SK-MEL-5 (cell line): ENCODE data around the gene FGFR2. TPM values are rescaled to one million over a fixed set of nuclear protein-coding genes. Genes with fewer than 3 reads are reported as not detected.

Experiments used
- DNase-seq: peaks from one replicate; pipeline ENCODE4 v3.0.0-alpha.2; 2016; ENCODE audit warnings: low read depth, low spot score
- in situ Hi-C: cut with HindIII; loops from 2 replicates; pipeline ENCODE4 v1.10.0; 2016; ENCODE audit warnings: low sequenced_read_pairs, high pct_unique_total_duplicates, low pct_unique_long_range_greater_than_20kb
- total RNA-seq: library from RNA; depleted of rRNA; stranded (reverse); fragments of >200 nt; shearing (Covaris generic); gene quantifications from 2 replicates; pipeline ENCODE4 v1.2.3, GENCODE V29; 2014

FGFR2 gene
- total RNA-seq, 1 experiment from 2014 or later: 1.2 TPM

GRCh38 chr10:121455377-121455776 lies 142.9 kb downstream of the FGFR2 start:
- DNase-seq: no peak
- in situ Hi-C loops: no loop called here

GRCh38 chr10:121454781-121455180 lies 143.5 kb downstream of the FGFR2 start:
- DNase-seq: no peak
- in situ Hi-C loops: no loop called here

- DNase-seq: no peak
- in situ Hi-C loops: no loop called here
Observed at GRCh38 chr10:121453160-121453559, 145.1 kb downstream of the FGFR2 start.

- no peak for DNase-seq
- in situ Hi-C loops: no loop called here
Observed at GRCh38 chr10:121452581-121452980, 145.7 kb downstream of the FGFR2 start.

- in situ Hi-C loops: no loop called here
- DNase-seq: no peak
Observed at GRCh38 chr10:121450247-121450646, 148.0 kb downstream of the FGFR2 start.

GRCh38 chr10:121449482-121449924 lies 148.7 kb downstream of the FGFR2 start:
- in situ Hi-C loops: no loop called here
- no peak for DNase-seq

DNA sequence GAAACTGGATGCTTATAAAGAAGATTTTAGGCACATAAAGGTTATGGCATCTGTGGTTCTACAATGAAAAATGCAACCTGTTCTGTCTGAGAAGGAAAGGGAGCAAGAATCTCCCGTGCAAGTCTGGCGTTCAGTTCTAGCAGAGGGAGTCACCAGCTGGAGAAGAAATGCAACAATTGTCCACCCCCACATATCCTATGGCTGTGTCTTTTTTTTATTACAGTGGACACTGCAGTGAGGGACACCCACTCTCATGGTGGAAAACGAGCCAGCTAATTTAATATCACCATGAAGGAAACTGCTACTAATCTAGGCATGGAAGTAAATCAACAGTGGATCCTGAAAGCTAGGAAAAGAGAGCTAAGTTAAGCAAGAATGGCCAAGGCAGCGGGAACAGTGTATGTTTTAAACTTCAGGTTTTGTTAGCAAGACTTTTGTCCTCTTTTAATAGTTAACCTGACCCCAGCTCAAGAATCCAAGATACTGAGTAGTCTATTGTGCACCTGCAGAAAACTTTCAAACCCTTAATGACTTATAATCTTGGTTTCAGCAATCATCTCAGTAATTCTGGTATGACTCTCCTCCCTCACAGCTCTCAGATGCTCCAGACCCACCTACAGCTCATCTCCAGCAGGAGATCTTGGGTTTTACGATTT lies 149.3 kb downstream of the FGFR2 start:
- DNase-seq: no peak
- in situ Hi-C loops: no loop called here

DNA sequence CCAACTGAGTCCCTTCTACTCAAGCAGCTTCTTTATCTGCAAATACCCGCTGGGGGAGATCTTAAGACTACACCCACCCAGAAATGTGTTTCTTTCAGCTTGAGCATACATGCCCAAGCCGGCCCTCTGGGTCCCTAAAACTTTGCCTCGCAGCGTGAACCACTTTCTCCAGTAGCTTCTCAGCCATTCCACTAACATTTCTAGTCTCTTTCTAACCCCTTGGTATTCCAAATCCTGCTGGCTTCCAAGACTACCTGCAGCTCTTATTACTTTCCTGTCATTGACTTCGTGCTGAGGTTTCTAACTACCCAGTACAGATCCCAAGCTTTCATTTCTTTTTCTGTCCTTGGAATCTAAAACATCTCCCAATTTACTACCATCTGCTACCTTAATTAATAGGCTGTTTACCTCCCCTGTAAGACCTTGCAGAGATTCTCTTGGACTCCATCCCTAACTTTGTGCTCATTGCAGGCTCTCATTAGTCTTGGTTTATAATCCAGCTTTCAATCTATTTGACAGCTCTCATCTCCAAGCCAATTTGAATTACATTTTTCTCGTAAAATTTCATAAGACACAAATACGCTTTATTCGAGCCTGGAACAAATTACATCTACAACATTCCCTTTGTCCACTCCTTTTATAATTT lies 153.6 kb downstream of the FGFR2 start:
- in situ Hi-C loops: no loop called here

DNA sequence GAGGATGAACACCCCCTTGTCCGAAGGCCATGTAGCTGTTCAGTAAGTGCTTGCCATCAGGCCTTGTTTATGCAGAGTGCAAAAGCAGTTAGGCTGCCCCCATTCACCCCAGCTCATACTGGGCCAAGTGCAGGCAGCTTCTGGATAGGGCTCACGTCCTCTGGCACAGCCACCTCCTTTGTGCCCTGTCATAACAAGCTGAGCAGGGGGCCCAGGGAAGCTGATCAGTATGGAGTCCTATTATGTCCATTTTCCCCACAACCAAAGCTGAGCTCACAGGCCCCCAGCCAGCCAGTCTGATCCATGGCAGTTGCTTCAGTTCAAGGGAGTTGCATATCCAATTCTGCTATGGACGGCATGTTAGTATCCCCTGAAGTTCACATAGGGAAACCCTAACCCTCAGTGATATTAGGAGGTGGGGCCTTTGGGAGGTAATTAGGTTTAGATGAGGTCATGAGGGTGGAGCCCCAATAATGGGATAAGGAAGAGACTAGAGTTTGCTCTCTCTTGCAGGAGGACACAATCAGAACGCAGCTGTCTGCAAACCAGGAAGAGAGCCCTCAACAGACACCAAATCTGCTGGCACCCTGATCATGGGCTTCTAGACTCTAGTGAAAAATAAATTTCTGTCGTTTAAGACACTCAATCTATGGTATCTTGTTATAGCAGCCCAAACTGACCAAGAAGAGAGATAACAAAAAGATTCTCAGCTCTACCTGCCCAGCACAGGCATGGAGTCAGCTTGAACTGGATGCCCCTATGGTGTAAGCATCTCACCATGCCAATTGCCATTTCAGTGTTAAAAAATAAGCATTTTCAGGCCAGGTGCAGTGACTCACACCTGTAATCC lies 155.9 kb downstream of the FGFR2 start:
- in situ Hi-C loops: no loop called here
- DNase-seq: no peak

More for the DNA sequence above, 153.6 kb downstream of the FGFR2 start:
- no peak for DNase-seq

DNA sequence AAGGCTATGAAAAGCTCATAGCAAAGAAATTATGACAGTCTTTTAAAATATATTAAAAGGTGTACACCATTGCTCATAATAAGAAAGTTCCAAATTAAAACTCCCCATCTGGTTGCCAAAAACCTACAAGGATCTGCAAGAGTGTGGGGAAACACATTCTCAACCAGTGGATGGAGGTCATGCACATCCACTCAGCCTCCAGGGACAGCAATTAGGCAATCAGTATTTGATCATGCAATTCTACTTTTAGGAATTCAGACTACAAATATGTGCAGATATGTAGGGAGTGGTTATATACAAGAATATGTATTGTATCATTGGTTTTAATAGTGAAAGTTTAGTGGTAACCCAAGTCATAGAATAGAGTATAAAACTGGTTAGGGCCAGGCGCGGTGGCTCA lies 157.8 kb downstream of the FGFR2 start:
- in situ Hi-C loops: no loop called here
- no peak for DNase-seq

GRCh38 chr10:121438333-121438732 lies 159.9 kb downstream of the FGFR2 start:
- no peak for DNase-seq
- in situ Hi-C loops: no loop called here

- peak; percentile 7 for DNase-seq
- in situ Hi-C loops: no loop called here
Observed at GRCh38 chr10:121437596-121437995, 160.6 kb downstream of the FGFR2 start.

DNA sequence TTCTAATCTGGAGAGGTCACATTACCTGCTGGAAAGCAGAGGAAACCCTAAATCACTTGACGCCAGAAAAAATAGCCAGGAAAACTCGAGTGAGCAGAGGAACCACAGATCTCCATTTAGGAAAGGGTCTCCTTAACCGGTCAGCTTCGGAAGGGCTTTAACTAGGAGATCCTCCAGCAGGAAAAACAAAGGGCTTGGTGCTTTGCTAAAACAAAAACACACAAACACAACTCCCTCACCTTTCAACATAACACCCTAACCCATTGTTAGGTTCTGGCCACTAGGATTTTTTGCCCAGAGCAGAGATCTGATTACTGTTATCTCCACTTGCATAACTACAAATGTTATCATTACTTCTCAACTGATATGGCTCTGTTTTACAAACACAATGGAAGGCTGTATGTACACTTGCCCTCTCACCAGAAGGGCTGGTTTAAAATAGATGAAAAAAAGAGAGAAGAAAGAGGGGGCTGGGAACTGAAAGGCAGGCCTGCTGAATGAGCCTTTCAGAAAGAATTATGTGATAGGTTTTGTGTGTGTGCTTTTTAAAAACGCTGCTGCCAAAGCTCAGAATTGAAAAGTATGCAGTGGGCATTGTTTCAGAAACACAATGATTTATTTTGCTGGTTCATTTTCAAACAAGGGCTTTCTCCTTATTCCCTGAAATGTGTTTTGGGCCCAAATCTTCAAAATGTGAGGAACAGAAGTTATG lies 161.5 kb downstream of the FGFR2 start:
- DNase-seq: peak; percentile 34
- in situ Hi-C loops: no loop called here

- in situ Hi-C loops: no loop called here
Observed at GRCh38 chr10:121436281-121436629, 162.0 kb downstream of the FGFR2 start.

GRCh38 chr10:121435099-121435875 lies 163.0 kb downstream of the FGFR2 start:
- in situ Hi-C loops: no loop called here
- no peak for DNase-seq

More at GRCh38 chr10:121436281-121436629, 162.0 kb downstream of the FGFR2 start:
- no peak for DNase-seq

- DNase-seq: no peak
- in situ Hi-C loops: no loop called here
Observed at GRCh38 chr10:121433965-121434364, 164.3 kb downstream of the FGFR2 start.

DNA sequence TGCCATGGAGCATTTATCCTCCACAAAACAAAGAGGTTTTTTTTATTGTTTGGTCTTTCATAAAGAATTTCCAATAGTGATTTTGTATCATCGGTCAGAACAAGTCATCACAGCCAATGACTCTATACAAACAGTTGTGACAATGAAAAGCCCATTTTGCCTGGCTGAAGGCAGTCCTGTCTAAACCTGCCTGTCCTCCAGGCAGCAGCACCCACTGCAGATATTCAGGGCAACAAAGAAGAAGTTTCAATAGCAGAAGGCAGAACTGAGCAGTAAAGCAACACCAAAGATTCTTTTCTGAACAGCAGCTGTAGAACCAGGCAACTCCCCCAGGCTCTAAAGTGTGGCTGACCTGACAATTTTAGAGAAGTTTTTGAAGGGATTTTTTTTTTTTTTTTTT lies 169.4 kb downstream of the FGFR2 start:
- DNase-seq: no peak
- in situ Hi-C loops: no loop called here
